HCT116 (cell line): ENCODE data around the gene FAM53A. TPM values are rescaled to one million over a fixed set of nuclear protein-coding genes. Genes with fewer than 3 reads are reported as not detected.

Source experiments
- ATAC-seq: fragments of 200-7000 bp; cut with Tn5 transposase; 2 replicates; pipeline ENCODE4 v1.9.1; 2020; ENCODE audit warnings: mild to moderate bottlenecking, moderate library complexity
- BruUV-seq: library from RNA; stranded (reverse); fragments of 400-500 nt; replicated peaks from 2 replicates; lab custom pipeline; 2021; lab: Mats Ljungman, UMichigan
- CTCF ChIA-PET: fragments of 300-600 bp; sonication (Branson Sonifier 250); formaldehyde crosslinking; loops from one replicate; lab custom pipeline; 2021; ENCODE audit warnings: antibody characterized with exemption; lab: Charles Lee
- POLR2A ChIA-PET: fragments of 300-600, 350-600 bp; sonication (Branson Sonifier 250); formaldehyde crosslinking; loops from one replicate; lab custom pipeline; 2021; ENCODE audit warnings: antibody characterized with exemption; lab: Charles Lee
- RAD21 ChIA-PET, 2 experiments: fragments of 300-600 bp; sonication (Branson Sonifier 250); formaldehyde crosslinking; loops; one replicate each; lab custom pipeline; 2023; ENCODE audit warnings: low total read pairs in 2 of 2; ENCODE audit not compliant: uncharacterized antibody in 2 of 2, unreplicated experiment in 2 of 2, low non-redundant PET in 1 of 2; lab: Charles Lee
- DNase-seq: peaks from one replicate; pipeline ENCODE4 v3.0.0-alpha.2; 2010; ENCODE audit warnings: low read depth, low spot score
- H2AFZ ChIP-seq: fragments of 200-600 bp; shearing (Covaris generic), sonication (generic); 2 replicates; pipeline ENCODE4 v1.6.1; 2017; ENCODE audit warnings: low read depth, mixed run types, mixed read lengths, antibody characterized with exemption, low read length; ENCODE audit not compliant: poor library complexity, severe bottlenecking
- H3K27ac ChIP-seq: 2 replicates; pipeline ENCODE4 v1.5.1; 2012; ENCODE audit warnings: low read depth, low read length
- H3K27me3 ChIP-seq: fragments of 200-600 bp; sonication (generic); 2 replicates; pipeline ENCODE4 v1.6.1; 2016; ENCODE audit warnings: mixed run types, low read length, mixed read lengths; ENCODE audit not compliant: insufficient read depth
- H3K36me3 ChIP-seq, 2 experiments: fragments of 200-500 bp in 1 of 2; fragments of 200-600 bp in 1 of 2; sonication (Bioruptor generic) in 1 of 2; sonication (generic) in 1 of 2; 2 replicates each; pipeline versions ENCODE4 v1.5.1 to v1.6.1; 2014 to 2016; ENCODE audit warnings: low read length in 2 of 2, inconsistent platforms in 1 of 2, mixed read lengths in 1 of 2, mixed run types in 1 of 2; ENCODE audit not compliant: insufficient read depth in 2 of 2, control insufficient read depth in 1 of 2
- H3K4me1 ChIP-seq, 2 experiments: fragments of 200-600 bp in 1 of 2; sonication (generic) in 1 of 2; 2 replicates each; pipeline versions ENCODE4 v1.5.1 to v1.6.1; 2012 to 2017; ENCODE audit warnings: low read length in 2 of 2, inconsistent platforms in 1 of 2, mild to moderate bottlenecking in 1 of 2, mixed read lengths in 1 of 2, mixed run types in 1 of 2, moderate library complexity in 1 of 2; ENCODE audit not compliant: insufficient read depth in 2 of 2, control insufficient read depth in 1 of 2
- H3K4me2 ChIP-seq: fragments of 200-600 bp; sonication (generic); 2 replicates; pipeline ENCODE4 v1.6.1; 2017; ENCODE audit warnings: mixed run types, low read length, mixed read lengths
- H3K4me3 ChIP-seq, 2 experiments: fragments of 200-600 bp in 1 of 2; sonication (generic) in 1 of 2; replicated peaks in 1 of 2; 2 replicates each; pipeline ENCODE4 v1.5.1; 2011 to 2016; ENCODE audit warnings: low read length in 2 of 2, control low read depth in 1 of 2, low read depth in 1 of 2, mild to moderate bottlenecking in 1 of 2, mixed read lengths in 1 of 2, mixed run types in 1 of 2
- H3K79me2 ChIP-seq: fragments of 200-600 bp; sonication (generic); 2 replicates; pipeline ENCODE4 v1.6.1; 2017; ENCODE audit warnings: mild to moderate bottlenecking, mixed run types, low read length, moderate library complexity, mixed read lengths; ENCODE audit not compliant: insufficient read depth
- H3K9ac ChIP-seq: fragments of 200-600 bp; sonication (generic); 2 replicates; pipeline ENCODE4 v1.6.1; 2016; ENCODE audit warnings: low read length, mixed read lengths
- H3K9me2 ChIP-seq: fragments of 200-600 bp; sonication (generic), shearing (Covaris generic); 2 replicates; pipeline ENCODE4 v1.6.1; 2017; ENCODE audit warnings: mixed run types, mild to moderate bottlenecking, moderate library complexity; ENCODE audit not compliant: insufficient read depth
- H3K9me3 ChIP-seq, 2 experiments: fragments of 200-500 bp in 1 of 2; fragments of 200-600 bp in 1 of 2; sonication (Bioruptor generic) in 1 of 2; sonication (generic) in 1 of 2; 2 replicates each; pipeline ENCODE4 v1.6.1; 2014 to 2017; ENCODE audit warnings: low read length in 2 of 2, mixed read lengths in 2 of 2, inconsistent platforms in 1 of 2, low read depth in 1 of 2, mild to moderate bottlenecking in 1 of 2, mixed run types in 1 of 2, moderate library complexity in 1 of 2; ENCODE audit not compliant: control insufficient read depth in 1 of 2, insufficient read depth in 1 of 2
- H4K20me1 ChIP-seq: fragments of 200-600 bp; sonication (generic), shearing (Covaris generic); 2 replicates; pipeline ENCODE4 v1.6.1; 2017; ENCODE audit warnings: mixed run types, mild to moderate bottlenecking, moderate library complexity; ENCODE audit not compliant: insufficient read depth
- CEBPB ChIP-seq: IDR thresholded peaks from 2 replicates; pipeline ENCODE4 v1.6.1; 2012; ENCODE audit warnings: low read depth
- EGR1 ChIP-seq: IDR thresholded peaks from 2 replicates; pipeline ENCODE4 v1.6.1; 2012; ENCODE audit warnings: low read depth
- ELF1 ChIP-seq: IDR thresholded peaks from 2 replicates; pipeline ENCODE4 v1.6.1; 2012; ENCODE audit warnings: low read depth, borderline replicate concordance
- EZH2 ChIP-seq: fragments of 200-600 bp; sonication (generic); IDR thresholded peaks from 2 replicates; pipeline ENCODE4 v1.6.1; 2017; ENCODE audit warnings: antibody characterized with exemption, mixed run types
- EZH2phosphoT487 ChIP-seq: fragments of 200-600 bp; IDR thresholded peaks from 2 replicates; pipeline ENCODE4 v1.6.1; 2018; ENCODE audit warnings: antibody characterized with exemption, borderline replicate concordance
- FOSL1 ChIP-seq: IDR thresholded peaks from 2 replicates; pipeline ENCODE4 v1.6.1; 2012; ENCODE audit warnings: low read depth
- POLR2A ChIP-seq: IDR thresholded peaks from 2 replicates; pipeline ENCODE4 v1.7.0; 2011; ENCODE audit warnings: borderline replicate concordance; ENCODE audit not compliant: insufficient read depth, insufficient read length; ENCODE audit errors: extremely low read depth
- SRF ChIP-seq: IDR thresholded peaks from 2 replicates; pipeline ENCODE4 v1.6.1; 2012; ENCODE audit warnings: low read depth
- TCF7L2 ChIP-seq: IDR thresholded peaks from 2 replicates; pipeline ENCODE4 v1.7.0; 2011; ENCODE audit warnings: borderline replicate concordance, inconsistent platforms; ENCODE audit not compliant: insufficient read depth, insufficient read length; ENCODE audit errors: extremely low read depth
- YY1 ChIP-seq: IDR thresholded peaks from 2 replicates; pipeline ENCODE4 v1.6.1; 2011; ENCODE audit warnings: low read length, low read depth, moderate library complexity, mild to moderate bottlenecking; ENCODE audit not compliant: insufficient replicate concordance; ENCODE audit errors: extremely low read depth
- ZBTB33 ChIP-seq: IDR thresholded peaks from 2 replicates; pipeline ENCODE4 v1.6.1; 2011; ENCODE audit warnings: mild to moderate bottlenecking, low read length, moderate library complexity; ENCODE audit not compliant: insufficient replicate concordance; ENCODE audit errors: extremely low read depth
- ZFX ChIP-seq: fragments of 450-650 bp; IDR thresholded peaks from 2 replicates; pipeline ENCODE4 v1.6.1; 2017
- ZNF274 ChIP-seq: fragments of 200-500 bp; sonication (Bioruptor generic); IDR thresholded peaks from 2 replicates; pipeline ENCODE4 v1.6.1; 2014; ENCODE audit warnings: mild to moderate bottlenecking, low read depth, low read length, inconsistent platforms
- intact Hi-C: fragments of 100-400 bp; cut with micrococcal nuclease; formaldehyde crosslinking; loops from 2 replicates; pipeline ENCODE4 v1.10.0; 2022
- total RNA-seq: library from RNA; stranded (reverse); gene quantifications from one replicate; pipeline ENCODE4 v1.2.1, GENCODE V29; 2021; ENCODE audit not compliant: unreplicated experiment

FAM53A gene
- total RNA-seq, 1 experiment from 2014 or later = 1.1 TPM

GRCh38 chr4:1656132-1656531, 28.0 kb downstream of the FAM53A start:
- BruUV-seq = no TSS peak

GRCh38 chr4:1655676-1656075, 28.4 kb downstream of the FAM53A start:
- RAD21 ChIA-PET = no interaction called here
- no peak overlapping the region for H3K4me3 ChIP-seq
- no peaks in the 10 kb centered on the region for H4K20me1 ChIP-seq
- CTCF ChIA-PET = no interaction called here
- peaks cover 7% of the 10 kb centered on the region in 2 experiments; a peak in 3 of 4 replicates for H3K4me1 ChIP-seq
- no peak for TF ChIP-seq EGR1
- TF ChIP-seq POLR2A = no peak
- no peak for TF ChIP-seq ZBTB33
- no peak for TF ChIP-seq YY1
- no peak for TF ChIP-seq EZH2
- TF ChIP-seq ZNF274 = no peak
- no peak for TF ChIP-seq ZFX
- TF ChIP-seq TCF7L2 = no peak
- no peak for TF ChIP-seq SRF
- TF ChIP-seq EZH2phosphoT487 = no peak
- no peak for TF ChIP-seq ELF1
- TF ChIP-seq FOSL1 = no peak
- TF ChIP-seq CEBPB = no peak
- intact Hi-C loops = no loop called here
- ATAC-seq (no peak), DNase-seq (no peak)
- H3K27ac ChIP-seq = no peak overlapping the region
- no peak overlapping the region for H2AFZ ChIP-seq
- BruUV-seq = no TSS peak
- H3K9ac ChIP-seq = no peak overlapping the region
- no peaks in the 10 kb centered on the region for H3K9me3 ChIP-seq
- no peaks in the 10 kb centered on the region for H3K36me3 ChIP-seq
- H3K9me2 ChIP-seq = no peaks in the 10 kb centered on the region
- POLR2A ChIA-PET = no interaction called here
- H3K4me2 ChIP-seq = no peak overlapping the region
- H3K79me2 ChIP-seq = no peaks in the 10 kb centered on the region
- no peaks in the 10 kb centered on the region for H3K27me3 ChIP-seq

More at GRCh38 chr4:1656132-1656531, 28.0 kb downstream of the FAM53A start:
- Histone ChIP-seq H3K9ac (no peak overlapping the region), H3K9me2 (no peaks in the 10 kb centered on the region), H2AFZ (no peak overlapping the region), H4K20me1 (no peaks in the 10 kb centered on the region), H3K27me3 (no peaks in the 10 kb centered on the region), H3K4me2 (no peak overlapping the region), H3K4me3 (no peak overlapping the region), H3K4me1 (peaks cover 7% of the 10 kb centered on the region in 2 experiments; a peak in 3 of 4 replicates), H3K79me2 (no peaks in the 10 kb centered on the region), H3K27ac (no peak overlapping the region), H3K9me3 (no peaks in the 10 kb centered on the region), H3K36me3 (no peaks in the 10 kb centered on the region)
- RAD21 ChIA-PET = no interaction called here
- POLR2A ChIA-PET = no interaction called here
- TF ChIP-seq POLR2A (no peak), ZBTB33 (no peak)
- CTCF ChIA-PET = no interaction called here
- intact Hi-C loops = no loop called here
- ATAC-seq (no peak), DNase-seq (no peak)
